ENCODE data around the gene AMPH. TPM values are rescaled to one million over a fixed set of nuclear protein-coding genes. Genes with fewer than 3 reads are reported as not detected.
A peak's percentile ranks its signal among the peaks of the same experiment; 100 is the strongest.

The AMPH gene
- polyA plus RNA-seq, 6 donors from 2014 or later, result 0.16 TPM; not detected in 5

DNA sequence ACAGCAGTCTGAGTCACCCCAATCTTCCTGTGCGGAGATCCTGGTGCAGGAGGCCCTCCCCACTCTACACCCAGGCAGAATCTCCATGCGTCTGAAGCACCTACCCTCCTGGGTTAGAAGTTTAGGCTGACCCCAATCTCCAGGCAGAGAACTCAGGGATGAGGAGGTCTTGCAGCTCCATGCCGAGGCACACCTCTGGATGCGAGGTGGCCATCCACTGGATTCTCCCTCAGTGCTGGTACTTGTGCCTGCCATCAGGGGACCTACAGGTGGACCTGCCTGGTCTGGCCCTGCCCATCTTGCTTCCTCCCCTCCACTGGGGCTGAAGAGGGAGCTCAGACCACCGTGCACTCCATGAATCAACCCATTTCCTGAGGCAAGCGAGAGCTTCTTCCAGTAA, 28.8 kb upstream of the AMPH start:
- Mint-ChIP-seq H3K27me3 (peaks cover 13 to 43% (median 43%) of the 10 kb centered on the region in 3 donors), H3K4me1 (no peaks in the 10 kb centered on the region), H3K4me3 (no peak overlapping the region), H3K9me3 (no peaks in the 10 kb centered on the region), H3K36me3 (no peaks in the 10 kb centered on the region), H3K27ac (no peak overlapping the region)
- ATAC-seq (ENCODE audit: low read depth in 2 of 2) (no peak), DNase-seq (no peak)

DNA sequence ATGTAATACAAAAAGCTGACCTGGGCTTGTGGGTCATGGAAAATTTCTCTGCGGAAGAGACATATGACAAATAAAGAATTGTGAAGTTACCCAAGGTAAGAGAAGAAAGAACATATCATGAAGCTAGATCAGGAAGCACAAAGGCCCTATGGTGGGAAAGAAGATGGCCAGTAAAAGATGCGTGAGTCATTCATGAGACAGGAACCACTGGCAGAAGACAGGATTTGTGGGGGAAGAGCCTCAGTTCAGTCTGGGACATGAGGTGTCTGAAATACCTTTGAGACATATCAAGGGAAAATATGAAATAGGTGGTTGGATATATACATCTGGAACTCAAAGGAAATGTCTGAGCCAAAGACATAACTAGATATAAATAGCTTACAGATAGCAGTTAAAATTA, 27.7 kb upstream of the AMPH start:
- H3K4me3 Mint-ChIP-seq, result no peak overlapping the region
- ATAC-seq (ENCODE audit: low read depth in 2 of 2), result no peak
- DNase-seq, result no peak
- H3K27ac Mint-ChIP-seq, result no peak overlapping the region
- H3K27me3 Mint-ChIP-seq, result peaks cover 13 to 53% (median 50%) of the 10 kb centered on the region in 3 donors
- H3K36me3 Mint-ChIP-seq, result no peaks in the 10 kb centered on the region
- no peaks in the 10 kb centered on the region for H3K9me3 Mint-ChIP-seq
- H3K4me1 Mint-ChIP-seq, result no peaks in the 10 kb centered on the region

DNA sequence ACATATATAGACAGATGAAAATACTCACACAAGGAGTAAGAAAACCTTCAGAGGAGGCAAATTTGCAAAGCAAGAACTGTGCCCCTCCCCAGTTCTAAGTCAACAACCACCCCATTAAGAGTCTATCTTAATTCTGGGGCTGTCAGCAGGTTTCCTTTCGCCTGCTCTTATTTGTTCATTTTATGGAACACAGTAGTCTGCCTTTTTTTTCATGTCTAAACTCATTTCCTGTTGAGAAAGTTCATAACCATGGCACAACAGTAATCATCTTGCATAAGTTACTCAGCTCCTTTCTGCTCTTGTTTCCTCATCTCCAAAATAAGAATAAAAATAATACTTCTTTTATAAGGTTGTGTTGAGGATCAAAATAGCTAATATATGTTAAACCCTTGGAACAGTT, 25.8 kb upstream of the AMPH start:
- peaks cover 13 to 46% (median 36%) of the 10 kb centered on the region in 3 donors for H3K27me3 Mint-ChIP-seq
- DNase-seq, result no peak
- H3K9me3 Mint-ChIP-seq, result no peaks in the 10 kb centered on the region
- H3K4me1 Mint-ChIP-seq, result no peaks in the 10 kb centered on the region
- H3K4me3 Mint-ChIP-seq, result no peak overlapping the region
- H3K27ac Mint-ChIP-seq, result no peak overlapping the region
- no peak for ATAC-seq (ENCODE audit: low read depth in 2 of 2)
- H3K36me3 Mint-ChIP-seq, result no peaks in the 10 kb centered on the region

DNA sequence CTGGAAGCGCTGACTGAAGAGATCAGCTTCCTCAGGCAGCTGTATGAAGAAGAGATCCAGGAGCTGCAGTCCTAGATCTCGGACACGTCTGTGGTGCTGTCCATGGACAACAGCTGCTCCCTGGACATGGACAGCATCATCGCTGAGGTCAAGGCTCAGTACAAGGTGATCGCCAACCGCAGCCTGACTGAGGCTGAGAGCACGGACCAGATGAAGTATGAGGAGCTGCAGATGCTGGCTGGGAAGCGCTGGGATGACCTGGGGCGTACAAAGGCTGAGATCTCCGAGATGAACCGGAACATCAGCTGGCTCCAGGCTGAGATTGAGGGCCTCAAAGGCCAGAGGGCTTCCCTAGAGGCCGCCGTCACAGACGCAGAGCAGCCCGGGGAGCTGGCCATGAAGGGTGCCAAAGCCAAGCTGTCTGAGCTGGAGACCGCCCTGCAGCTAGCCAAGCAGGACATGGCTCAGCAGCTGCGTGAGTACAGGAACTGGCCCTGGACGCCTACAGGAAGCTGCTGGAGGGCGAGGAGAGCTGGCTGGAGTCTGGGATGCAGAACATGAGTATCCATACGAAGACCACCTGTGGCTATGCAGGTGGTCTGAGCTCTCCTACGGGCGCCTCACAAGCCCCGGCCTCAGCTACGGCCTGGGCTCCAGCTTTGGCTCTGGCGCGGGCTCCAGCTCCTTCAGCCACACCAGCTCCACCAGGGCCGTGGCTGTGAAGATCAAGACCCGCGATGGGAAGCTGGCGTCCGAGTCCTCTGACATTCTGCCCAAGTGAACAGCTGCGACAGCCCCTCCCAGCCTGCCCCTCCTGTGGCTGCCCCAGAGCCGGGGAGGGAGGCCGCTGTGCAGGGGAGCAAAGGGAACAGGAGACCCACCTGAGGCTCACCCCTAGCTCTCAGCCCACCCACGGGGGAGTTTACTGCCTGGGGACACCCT, 24.9 kb upstream of the AMPH start:
- no peaks in the 10 kb centered on the region for H3K4me1 Mint-ChIP-seq

DNA sequence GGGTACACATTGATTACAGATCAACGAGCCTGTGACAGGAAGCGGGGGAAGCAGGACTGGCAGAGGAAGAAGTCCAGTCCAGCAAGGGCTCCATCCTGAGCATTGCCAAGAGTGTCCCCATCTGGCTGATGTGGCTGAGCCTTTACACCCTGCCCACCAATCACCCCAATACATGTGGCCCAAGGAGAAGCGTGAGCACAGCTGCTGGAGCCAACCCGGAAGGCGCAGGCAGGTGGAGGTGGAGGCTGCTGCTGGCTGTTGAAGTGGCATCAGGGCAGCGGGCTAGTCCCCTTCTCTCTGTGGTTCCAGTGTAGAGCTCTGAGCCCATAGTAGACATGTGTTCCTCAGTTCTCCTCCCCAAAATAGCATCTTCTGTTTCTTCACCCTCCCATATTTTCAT, 6.8 kb upstream of the AMPH start:
- Mint-ChIP-seq H3K27ac (no peak overlapping the region), H3K9me3 (peaks cover 0 to 5% (median 0%) of the 10 kb centered on the region in 7 donors)

More for the DNA sequence above, 24.9 kb upstream of the AMPH start:
- H3K36me3 Mint-ChIP-seq, result no peaks in the 10 kb centered on the region
- no peak for ATAC-seq (ENCODE audit: low read depth in 2 of 2)
- DNase-seq, result no peak
- peaks cover 0 to 2% (median 0%) of the 10 kb centered on the region in 7 donors for H3K9me3 Mint-ChIP-seq
- peaks cover 13 to 41% (median 30%) of the 10 kb centered on the region in 3 donors for H3K27me3 Mint-ChIP-seq
- no peak overlapping the region for H3K4me3 Mint-ChIP-seq
- H3K27ac Mint-ChIP-seq, result no peak overlapping the region

DNA sequence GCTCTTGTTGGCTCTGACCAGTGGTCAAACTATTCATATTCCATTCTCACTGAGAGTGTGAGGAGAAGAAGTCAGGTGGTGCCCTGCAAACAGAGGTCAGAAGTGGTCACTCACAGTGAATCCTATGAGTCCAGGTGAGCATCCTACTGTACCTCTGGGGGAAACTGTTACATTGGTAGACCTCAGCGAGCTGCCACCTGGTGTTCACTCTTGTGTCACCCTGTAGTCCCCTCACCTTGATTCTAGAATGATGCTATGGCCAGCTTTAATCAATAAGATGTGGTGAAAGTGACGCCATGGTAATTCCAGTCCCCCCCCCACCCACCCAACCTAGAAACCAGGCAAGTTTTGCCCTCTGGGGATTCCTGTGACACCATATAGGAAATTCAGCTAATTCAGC, 1.2 kb upstream of the AMPH start:
- H3K27me3 Mint-ChIP-seq, result peaks cover 43 to 80% (median 70%) of the 10 kb centered on the region in 3 donors

More for the DNA sequence above, 6.8 kb upstream of the AMPH start:
- H3K4me1 Mint-ChIP-seq, result no peaks in the 10 kb centered on the region
- no peak for ATAC-seq (ENCODE audit: low read depth in 2 of 2)
- H3K27me3 Mint-ChIP-seq, result peaks cover 17 to 52% (median 36%) of the 10 kb centered on the region in 3 donors
- H3K36me3 Mint-ChIP-seq, result no peaks in the 10 kb centered on the region
- no peak overlapping the region for H3K4me3 Mint-ChIP-seq
- no peak for DNase-seq

DNA sequence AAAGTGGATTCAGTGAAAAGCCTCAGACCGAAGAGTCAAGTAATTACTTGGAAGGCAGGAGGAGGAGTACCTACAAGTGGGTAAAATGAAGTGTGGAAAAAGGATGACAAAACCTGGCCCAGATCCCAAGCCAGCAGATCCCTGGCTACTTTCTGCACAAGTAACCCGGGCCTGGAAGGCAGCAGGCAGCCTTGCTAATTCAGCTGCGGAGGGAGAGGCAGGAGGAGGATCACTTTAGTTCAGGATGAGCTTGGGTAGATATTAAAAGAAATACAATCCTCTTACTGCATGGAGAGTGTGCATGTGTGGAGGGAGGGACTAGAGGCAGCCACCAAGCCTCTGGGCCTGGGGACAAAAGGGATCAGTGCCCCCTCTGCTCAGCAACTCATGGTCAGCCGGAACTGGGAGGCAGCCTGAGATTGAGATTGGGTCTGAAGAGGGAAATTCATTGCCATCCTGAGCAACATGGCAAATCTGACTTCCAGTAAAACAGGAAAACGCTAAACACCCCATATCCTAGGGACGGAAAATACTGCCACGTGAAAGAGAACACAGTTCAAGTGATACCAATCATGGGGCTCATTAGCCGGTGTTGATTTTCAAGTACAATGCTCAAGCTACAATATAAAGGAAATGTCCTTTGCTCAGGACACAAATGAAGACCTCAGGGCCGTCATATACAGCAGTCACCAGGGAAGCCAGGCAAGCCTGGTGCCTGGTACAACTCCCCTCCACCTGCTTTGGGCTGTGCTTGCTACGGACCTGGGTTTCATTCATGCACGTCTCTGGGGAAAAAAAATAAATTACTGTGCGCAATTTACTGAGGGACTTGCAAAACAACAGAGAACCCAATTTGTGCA, 1.3 kb downstream of the AMPH start:
- Mint-ChIP-seq H3K27me3 (peaks cover 57 to 86% (median 79%) of the 10 kb centered on the region in 3 donors), H3K27ac (no peak overlapping the region), H3K4me3 (peak overlapping the region in 7 of 8 donors; percentile 11 to 76 (median 40)), H3K36me3 (peaks cover 11 to 16% of the 10 kb centered on the region in 2 donors), H3K4me1 (peaks cover 4 to 13% (median 7%) of the 10 kb centered on the region in 3 donors), H3K9me3 (peaks cover 8 to 21% (median 12%) of the 10 kb centered on the region in 7 donors)
- no peak for ATAC-seq (ENCODE audit: low read depth in 2 of 2)
- no peak for DNase-seq

More for the DNA sequence above, 1.2 kb upstream of the AMPH start:
- Mint-ChIP-seq H3K4me3 (peak overlapping the region in 1 of 8 donors; percentile 61), H3K9me3 (no peaks in the 10 kb centered on the region), H3K36me3 (peaks cover 0 to 6% of the 10 kb centered on the region in 2 donors), H3K4me1 (peaks cover 4 to 13% (median 7%) of the 10 kb centered on the region in 3 donors), H3K27ac (no peak overlapping the region)
- DNase-seq (no peak), ATAC-seq (ENCODE audit: low read depth in 2 of 2) (no peak)

DNA sequence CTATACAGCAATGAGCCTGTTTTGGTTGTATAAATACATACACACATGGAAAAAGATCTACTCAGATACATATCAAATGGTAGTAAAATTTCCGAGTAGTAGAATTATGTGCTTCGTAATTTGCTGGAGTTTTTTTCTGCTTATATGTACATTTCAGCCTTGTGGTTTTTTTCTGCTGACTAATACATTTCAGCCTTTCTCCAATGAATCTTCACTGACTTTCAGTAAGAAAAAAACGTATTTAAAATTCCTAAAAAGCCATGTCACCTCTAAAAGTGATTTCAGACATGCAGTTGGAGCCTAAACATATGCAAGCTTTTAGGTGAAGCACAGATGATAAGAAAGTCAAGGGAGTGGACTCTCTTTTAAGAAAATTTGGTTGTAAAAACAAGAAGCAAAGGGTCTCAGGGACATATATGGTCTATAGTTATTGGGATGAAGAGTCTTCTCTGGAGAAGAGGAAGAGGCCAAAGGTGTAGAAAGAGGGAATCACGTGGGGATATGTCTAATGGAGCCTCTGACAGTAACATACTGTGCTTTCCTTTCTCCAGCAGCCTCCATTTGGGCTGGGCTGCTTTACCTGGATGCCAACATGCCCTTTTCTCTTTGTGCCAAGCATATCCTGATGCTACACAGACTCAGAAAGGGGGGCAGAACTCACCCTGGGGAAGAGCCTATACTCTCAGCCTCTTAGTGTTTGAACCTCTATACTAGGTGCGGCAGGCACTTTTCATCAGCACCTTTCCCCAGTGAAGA, 2.4 kb downstream of the AMPH start:
- H3K27ac Mint-ChIP-seq, result no peak overlapping the region
- H3K4me3 Mint-ChIP-seq, result peak overlapping the region in 1 of 8 donors; percentile 4
- DNase-seq (no peak), ATAC-seq (ENCODE audit: low read depth in 2 of 2) (no peak)
- peaks cover 13 to 26% (median 15%) of the 10 kb centered on the region in 7 donors for H3K9me3 Mint-ChIP-seq
- H3K4me1 Mint-ChIP-seq, result peaks cover 4 to 13% (median 7%) of the 10 kb centered on the region in 3 donors
- peaks cover 16 to 22% of the 10 kb centered on the region in 2 donors for H3K36me3 Mint-ChIP-seq
- H3K27me3 Mint-ChIP-seq, result peaks cover 59 to 84% (median 83%) of the 10 kb centered on the region in 3 donors

DNA sequence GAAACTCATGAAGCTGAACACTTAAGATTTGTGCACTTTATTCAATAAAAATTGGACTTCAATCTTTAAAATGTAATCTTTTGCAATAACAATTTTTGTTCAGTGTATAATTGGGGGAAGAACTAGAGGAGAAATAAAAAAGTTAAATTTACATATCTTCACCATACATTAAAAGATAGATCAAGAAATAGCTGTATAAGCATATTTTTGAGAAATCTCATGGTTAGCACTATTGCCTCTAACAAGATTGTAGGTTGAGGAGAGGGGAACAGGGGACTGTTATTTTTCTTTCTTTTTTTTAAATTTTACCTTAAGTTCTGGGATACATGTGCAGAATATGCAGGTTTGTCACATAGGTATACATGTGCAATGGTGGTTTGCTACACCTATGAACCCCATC, 5.3 kb downstream of the AMPH start:
- peaks cover 13 to 26% (median 15%) of the 10 kb centered on the region in 7 donors for H3K9me3 Mint-ChIP-seq
- no peak overlapping the region for H3K27ac Mint-ChIP-seq
- DNase-seq (no peak), ATAC-seq (ENCODE audit: low read depth in 2 of 2) (no peak)
- H3K36me3 Mint-ChIP-seq, result peaks cover 16% of the 10 kb centered on the region in 2 donors
- peaks cover 53 to 65% (median 62%) of the 10 kb centered on the region in 3 donors for H3K27me3 Mint-ChIP-seq
- H3K4me3 Mint-ChIP-seq, result no peak overlapping the region
- H3K4me1 Mint-ChIP-seq, result peaks cover 0 to 5% (median 0%) of the 10 kb centered on the region in 3 donors

DNA sequence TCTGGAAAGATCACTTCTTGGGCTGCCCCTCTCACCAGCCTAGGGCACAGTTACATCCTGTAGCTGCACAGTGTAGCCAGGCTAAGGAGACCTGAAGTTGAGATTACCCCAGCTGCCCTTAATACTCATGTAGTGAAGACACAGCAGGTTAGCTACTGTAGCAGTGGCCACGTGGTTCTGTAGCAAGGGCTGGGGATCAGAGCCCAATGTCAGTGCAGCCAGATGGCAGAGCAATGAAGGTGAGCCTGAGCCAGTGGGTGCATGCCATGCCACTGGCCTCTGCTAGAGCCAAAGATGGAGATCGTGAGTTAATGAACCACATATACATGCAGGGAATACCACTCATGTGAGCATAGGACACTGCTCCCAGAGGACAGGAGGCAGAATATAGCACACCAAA, 15.5 kb downstream of the AMPH start:
- no peaks in the 10 kb centered on the region for H3K9me3 Mint-ChIP-seq
- no peak for DNase-seq
- H3K36me3 Mint-ChIP-seq, result no peaks in the 10 kb centered on the region
- no peak for ATAC-seq (ENCODE audit: low read depth in 2 of 2)
- H3K27me3 Mint-ChIP-seq, result peaks cover 21 to 47% (median 39%) of the 10 kb centered on the region in 3 donors
- H3K4me3 Mint-ChIP-seq, result no peak overlapping the region
- H3K4me1 Mint-ChIP-seq, result no peaks in the 10 kb centered on the region
- no peak overlapping the region for H3K27ac Mint-ChIP-seq

DNA sequence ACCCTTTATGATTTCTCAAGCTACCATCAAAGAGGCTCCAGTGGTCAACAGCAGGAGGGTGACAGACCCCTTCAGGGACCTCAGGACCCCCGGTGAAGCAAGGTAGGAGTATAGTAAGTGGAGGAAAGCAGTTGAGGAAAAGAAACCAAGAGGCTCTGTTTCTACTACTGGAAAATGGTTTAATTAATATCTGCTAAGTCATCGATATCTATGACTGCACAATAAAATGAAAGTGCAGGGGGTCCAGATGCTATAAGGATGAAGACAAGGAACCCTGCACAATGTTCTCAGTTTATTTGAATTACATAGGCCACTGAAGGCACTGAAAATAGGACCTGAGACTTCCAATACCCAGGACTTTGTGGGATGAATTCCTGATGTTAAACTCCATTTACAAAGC, 23.7 kb downstream of the AMPH start:
- no peak for ATAC-seq (ENCODE audit: low read depth in 2 of 2)
- Mint-ChIP-seq H3K4me3 (no peak overlapping the region), H3K9me3 (no peaks in the 10 kb centered on the region), H3K27me3 (peaks cover 33 to 55% (median 38%) of the 10 kb centered on the region in 3 donors), H3K36me3 (no peaks in the 10 kb centered on the region), H3K4me1 (no peaks in the 10 kb centered on the region), H3K27ac (no peak overlapping the region)
- no peak for DNase-seq

DNA sequence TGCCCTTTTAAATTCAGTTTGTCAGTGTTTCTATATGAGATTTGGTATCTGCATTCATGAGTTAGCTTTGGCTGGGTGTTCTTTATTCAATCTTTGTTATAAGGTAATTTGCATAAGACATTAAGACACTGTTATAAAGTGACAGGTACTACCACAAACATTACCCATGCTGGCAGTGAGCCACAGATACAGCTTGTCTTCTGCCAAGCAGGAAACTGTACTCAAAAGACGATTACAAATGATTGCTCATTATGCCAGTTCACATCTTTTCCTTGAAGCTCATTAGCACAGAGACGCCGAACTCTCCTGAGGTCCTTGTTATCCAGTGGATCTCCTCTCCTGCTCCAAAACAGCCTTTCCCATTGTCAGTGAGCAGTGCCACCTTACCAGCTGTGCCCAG, 30.4 kb downstream of the AMPH start:
- Mint-ChIP-seq H3K36me3 (no peaks in the 10 kb centered on the region), H3K4me3 (no peak overlapping the region), H3K27me3 (peaks cover 5 to 34% (median 27%) of the 10 kb centered on the region in 3 donors)

DNA sequence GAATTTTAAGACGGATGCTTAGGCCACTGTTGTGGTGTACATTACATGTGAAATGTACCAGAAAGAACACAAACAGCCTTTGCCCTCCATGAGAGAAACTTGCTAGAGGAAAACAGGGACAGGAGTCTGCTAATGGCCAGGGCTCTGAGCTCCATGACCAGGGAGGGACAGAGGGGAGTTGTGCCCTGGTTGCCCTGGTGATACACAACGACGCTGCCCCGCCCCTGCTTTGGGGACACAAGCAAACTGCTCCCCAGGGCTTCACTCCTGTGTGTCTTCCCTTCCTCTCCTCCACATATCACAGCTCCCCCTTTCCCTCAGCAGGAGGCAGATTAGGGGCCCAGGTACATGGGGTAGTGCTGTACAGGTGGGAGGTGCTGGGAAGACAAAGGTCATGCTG, 36.2 kb downstream of the AMPH start:
- Mint-ChIP-seq H3K27me3 (peaks cover 10 to 15% (median 11%) of the 10 kb centered on the region in 3 donors), H3K4me3 (no peak overlapping the region), H3K4me1 (no peaks in the 10 kb centered on the region), H3K9me3 (peaks cover 0 to 5% (median 0%) of the 10 kb centered on the region in 7 donors), H3K36me3 (no peaks in the 10 kb centered on the region), H3K27ac (no peak overlapping the region)
- no peak for DNase-seq
- no peak for ATAC-seq (ENCODE audit: low read depth in 2 of 2)

More for the DNA sequence above, 30.4 kb downstream of the AMPH start:
- no peak for ATAC-seq (ENCODE audit: low read depth in 2 of 2)
- no peak for DNase-seq
- Mint-ChIP-seq H3K27ac (no peak overlapping the region), H3K9me3 (no peaks in the 10 kb centered on the region), H3K4me1 (no peaks in the 10 kb centered on the region)

All from naive B cell (primary cell).